ENCODE measurements around the gene DHRS13. TPM values are rescaled to one million over a fixed set of nuclear protein-coding genes. Genes with fewer than 3 reads are reported as not detected.

Gene DHRS13
- total RNA-seq, 4 donors from 2014 or later = 0.25 to 3.7 (median 2.4) TPM

DNA sequence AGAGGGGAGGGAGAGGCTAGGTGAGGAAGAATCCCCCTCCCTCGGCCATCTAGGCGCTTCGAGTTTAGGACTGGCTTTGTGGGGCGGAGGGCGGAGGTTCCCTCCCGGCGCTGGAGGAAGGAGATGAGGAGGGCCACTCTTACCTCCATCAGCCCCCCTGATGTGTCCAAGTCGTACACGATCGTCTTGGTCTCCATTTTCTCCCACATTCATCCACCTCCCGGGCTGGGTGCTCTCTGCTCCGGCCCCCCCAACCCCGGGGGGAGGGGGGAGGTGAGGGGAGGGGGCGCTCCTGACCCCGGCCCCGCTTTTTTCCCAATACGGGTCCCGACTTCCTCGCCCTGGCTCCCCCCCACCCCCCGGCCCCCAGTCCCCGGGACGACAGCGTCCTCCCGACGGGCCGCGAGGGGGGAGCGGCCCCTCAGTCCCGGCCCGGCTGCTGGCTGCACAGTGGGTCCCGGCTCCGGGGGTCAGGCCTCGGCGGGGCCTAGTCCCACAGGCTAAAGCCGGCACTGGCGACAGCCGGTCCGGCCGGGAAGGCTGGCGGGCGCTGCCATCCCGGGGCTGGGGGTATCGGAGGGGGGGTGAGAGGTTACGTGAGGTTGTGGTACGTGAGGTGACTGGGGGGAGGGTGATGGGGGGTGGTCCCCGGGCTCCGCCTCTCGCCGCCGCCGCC lies 48.0 kb upstream of the DHRS13 start:
- ATAC-seq (no peak), DNase-seq (no peak)
- Histone ChIP-seq H3K4me3 (peak overlapping the region; percentile 84 to 90 (median 88)), H3K36me3 (no peaks in the 10 kb centered on the region), H3K27ac (peak overlapping the region; percentile 96 to 97 (median 96)), H3K27me3 (no peaks in the 10 kb centered on the region), H3K9me3 (no peaks in the 10 kb centered on the region), H3K4me1 (peaks cover 36 to 39% of the 10 kb centered on the region in 2 donors)
- intact Hi-C loops (cut with DNase I; ENCODE audit: low total_unique reads) = loop anchor here (1.0 to 5.0 kb wide), 5 partner anchors 48 to 594 kb away; partner anchors contain the start of genes BLTP2, DHRS13, NEK8 and NUFIP2
- in situ Hi-C loops (cut with MboI; ENCODE audit: low sequenced_read_pairs in 4 of 4) = loop anchor here (10.0 to 25.0 kb wide), 3 partner anchors 589 to 616 kb away; partner anchors contain the start of genes IFT20 (in 3 of the 4), TNFAIP1 (in 3 of the 4), POLDIP2 (in 1 of the 4) and SARM1 (in 1 of the 4)
- TF ChIP-seq, protein P1, sequence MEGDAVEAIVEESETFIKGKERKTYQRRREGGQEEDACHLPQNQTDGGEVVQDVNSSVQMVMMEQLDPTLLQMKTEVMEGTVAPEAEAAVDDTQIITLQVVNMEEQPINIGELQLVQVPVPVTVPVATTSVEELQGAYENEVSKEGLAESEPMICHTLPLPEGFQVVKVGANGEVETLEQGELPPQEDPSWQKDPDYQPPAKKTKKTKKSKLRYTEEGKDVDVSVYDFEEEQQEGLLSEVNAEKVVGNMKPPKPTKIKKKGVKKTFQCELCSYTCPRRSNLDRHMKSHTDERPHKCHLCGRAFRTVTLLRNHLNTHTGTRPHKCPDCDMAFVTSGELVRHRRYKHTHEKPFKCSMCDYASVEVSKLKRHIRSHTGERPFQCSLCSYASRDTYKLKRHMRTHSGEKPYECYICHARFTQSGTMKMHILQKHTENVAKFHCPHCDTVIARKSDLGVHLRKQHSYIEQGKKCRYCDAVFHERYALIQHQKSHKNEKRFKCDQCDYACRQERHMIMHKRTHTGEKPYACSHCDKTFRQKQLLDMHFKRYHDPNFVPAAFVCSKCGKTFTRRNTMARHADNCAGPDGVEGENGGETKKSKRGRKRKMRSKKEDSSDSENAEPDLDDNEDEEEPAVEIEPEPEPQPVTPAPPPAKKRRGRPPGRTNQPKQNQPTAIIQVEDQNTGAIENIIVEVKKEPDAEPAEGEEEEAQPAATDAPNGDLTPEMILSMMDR (IDR thresholded peaks at IDR 0.05 in 4 of 5, conservative IDR thresholded peaks at IDR 0.05 in 1 of 5) = no peak
- no peak for TF ChIP-seq POLR2A (IDR thresholded peaks at IDR 0.05)

DNA sequence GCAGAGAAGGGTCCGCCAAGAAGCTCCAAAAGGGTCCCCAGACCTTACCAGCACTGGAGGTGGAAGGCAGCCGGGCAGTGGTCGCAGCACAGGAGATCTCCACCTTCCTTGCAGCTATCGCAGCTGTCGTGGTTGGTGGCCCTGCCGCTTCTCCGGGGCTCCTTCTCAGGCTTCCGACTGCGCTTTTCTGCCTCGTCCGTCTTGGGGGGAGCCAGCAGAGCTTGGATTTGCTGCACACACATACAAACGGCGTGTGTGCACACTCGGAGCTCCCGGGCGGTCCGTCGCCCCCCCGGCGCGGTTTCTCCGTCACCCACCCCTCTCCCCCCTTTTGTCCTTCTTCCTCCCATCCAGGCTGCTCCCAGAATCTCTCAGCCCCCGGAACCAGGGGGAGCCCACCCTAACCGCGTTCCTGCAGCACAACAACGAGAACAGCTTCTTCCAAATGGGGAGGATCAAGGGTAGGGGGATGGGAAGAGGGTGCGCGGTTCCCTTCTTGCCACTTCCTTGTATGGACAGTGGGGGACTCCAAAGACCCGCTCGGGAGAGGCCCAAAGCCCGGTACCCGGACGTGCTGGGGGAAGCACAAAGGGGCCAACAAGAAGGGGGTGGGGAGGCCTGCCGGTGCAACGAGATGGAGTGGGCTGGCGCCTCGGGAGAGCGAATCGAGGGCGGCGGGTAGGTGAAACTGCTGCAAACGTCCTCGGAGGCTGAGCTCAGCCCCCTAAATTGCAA lies 47.3 kb upstream of the DHRS13 start:
- Histone ChIP-seq H3K9me3 (no peaks in the 10 kb centered on the region), H3K4me1 (peaks cover 43 to 46% of the 10 kb centered on the region in 2 donors), H3K36me3 (no peaks in the 10 kb centered on the region), H3K4me3 (peak overlapping the region; percentile 84 to 90 (median 88)), H3K27me3 (no peaks in the 10 kb centered on the region), H3K27ac (peak overlapping the region; percentile 96 to 97 (median 96))
- DNase-seq = peak; percentile 18 to 56
- intact Hi-C loops (cut with DNase I; ENCODE audit: low total_unique reads) (loop anchor here (2.0 to 5.0 kb wide), 3 partner anchors 47 to 593 kb away; partner anchors contain the start of genes DHRS13, NUFIP2 and POLDIP2), in situ Hi-C loops (cut with MboI; ENCODE audit: low sequenced_read_pairs in 4 of 4) (loop anchor here (10.0 to 25.0 kb wide), 3 partner anchors 588 to 615 kb away; partner anchors contain the start of genes IFT20 (in 3 of the 4), TNFAIP1 (in 3 of the 4), POLDIP2 (in 1 of the 4) and SARM1 (in 1 of the 4))
- TF ChIP-seq POLR2A (IDR thresholded peaks at IDR 0.05) = no peak
- no peak for ATAC-seq

DNA sequence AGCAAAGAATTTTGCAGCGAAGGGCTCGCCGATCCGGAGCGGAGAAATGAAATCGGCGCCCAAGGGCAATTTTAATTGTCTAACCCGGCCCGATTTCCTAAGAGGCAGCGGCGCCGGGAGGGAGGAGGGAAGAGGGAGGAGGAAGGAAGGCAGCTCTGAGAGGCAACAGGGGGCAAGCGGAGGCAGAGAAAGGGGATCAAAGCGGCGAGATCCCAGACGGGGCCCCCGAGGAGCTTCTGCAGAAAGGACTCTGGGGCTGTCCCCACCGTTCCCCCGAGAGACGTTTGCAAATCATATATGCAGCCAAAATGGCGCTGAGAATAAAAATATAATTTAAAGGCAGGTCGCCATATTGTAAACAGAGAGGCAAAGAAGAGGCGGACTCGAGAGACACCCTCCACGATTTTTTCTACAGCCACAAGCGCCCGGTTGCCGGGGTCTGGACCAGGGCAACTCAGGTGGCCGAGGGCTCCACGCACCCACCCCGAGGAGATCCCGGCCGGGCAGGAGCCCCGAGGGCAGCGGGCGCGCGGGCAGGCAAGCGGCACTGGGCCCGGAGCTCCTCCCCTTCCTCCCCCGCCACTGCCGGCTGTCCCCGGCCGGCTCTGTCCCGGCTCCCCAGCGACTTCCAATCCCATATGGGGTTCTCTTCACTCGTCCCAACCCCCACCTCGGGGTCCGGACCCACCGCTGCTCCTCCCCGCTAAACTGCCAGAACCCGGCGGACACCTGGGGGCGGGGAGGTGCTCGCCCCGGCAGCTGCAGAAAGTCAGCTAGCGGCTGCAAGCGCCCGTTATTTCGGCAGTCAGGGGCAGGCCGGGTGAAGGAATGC lies 46.5 kb upstream of the DHRS13 start:
- H3K36me3 ChIP-seq = no peaks in the 10 kb centered on the region
- intact Hi-C loops (cut with DNase I; ENCODE audit: low total_unique reads) (loop anchor here (2.0 to 5.0 kb wide), 3 partner anchors 47 to 592 kb away; partner anchors contain the start of genes DHRS13, NUFIP2 and POLDIP2), in situ Hi-C loops (cut with MboI; ENCODE audit: low sequenced_read_pairs in 4 of 4) (loop anchor here (10.0 to 25.0 kb wide), 3 partner anchors 587 to 615 kb away; partner anchors contain the start of genes IFT20 (in 3 of the 4), TNFAIP1 (in 3 of the 4), POLDIP2 (in 1 of the 4) and SARM1 (in 1 of the 4))
- no peaks in the 10 kb centered on the region for H3K9me3 ChIP-seq
- ATAC-seq (no peak), DNase-seq (peak; percentile 45 to 64)
- TF ChIP-seq, protein P1 (IDR thresholded peaks at IDR 0.05 in 4 of 5, conservative IDR thresholded peaks at IDR 0.05 in 1 of 5) = no peak
- peak in 1 of 2 donors; percentile 17 for TF ChIP-seq POLR2A (IDR thresholded peaks at IDR 0.05)
- peak overlapping the region; percentile 96 to 97 (median 96) for H3K27ac ChIP-seq
- peak overlapping the region; percentile 84 to 90 (median 88) for H3K4me3 ChIP-seq
- no peaks in the 10 kb centered on the region for H3K27me3 ChIP-seq
- H3K4me1 ChIP-seq = peaks cover 51 to 54% of the 10 kb centered on the region in 2 donors

DNA sequence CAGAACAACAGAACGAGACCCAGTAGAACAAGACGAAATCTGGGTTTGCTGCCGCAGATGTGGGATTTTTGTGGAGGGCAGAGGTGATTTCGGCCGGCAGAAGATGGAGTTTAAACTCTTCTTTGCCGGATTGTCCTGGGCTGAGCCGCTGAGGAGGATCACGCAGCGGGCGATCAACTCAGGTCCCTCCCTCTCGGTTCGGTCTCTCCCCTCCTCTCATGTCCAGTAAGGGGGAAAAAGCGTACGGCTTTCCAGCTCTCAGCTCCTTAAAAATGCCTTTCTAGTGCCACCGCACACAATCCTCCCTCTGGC lies 46.0 kb upstream of the DHRS13 start:
- peak overlapping the region; percentile 96 to 97 (median 96) for H3K27ac ChIP-seq
- no peaks in the 10 kb centered on the region for H3K36me3 ChIP-seq
- H3K9me3 ChIP-seq = no peaks in the 10 kb centered on the region
- TF ChIP-seq, protein P1 (IDR thresholded peaks at IDR 0.05 in 4 of 5, conservative IDR thresholded peaks at IDR 0.05 in 1 of 5) = no peak
- TF ChIP-seq POLR2A (IDR thresholded peaks at IDR 0.05) = no peak
- ATAC-seq (no peak), DNase-seq (no peak)
- H3K27me3 ChIP-seq = no peaks in the 10 kb centered on the region
- intact Hi-C loops (cut with DNase I; ENCODE audit: low total_unique reads) (no loop called here), in situ Hi-C loops (cut with MboI; ENCODE audit: low sequenced_read_pairs in 4 of 4) (no loop called here)
- peaks cover 57 to 59% of the 10 kb centered on the region in 2 donors for H3K4me1 ChIP-seq
- H3K4me3 ChIP-seq = peak overlapping the region; percentile 84 to 90 (median 88)
